Activated CD4-positive, alpha-beta T cell treated with anti-CD3 and anti-CD28 coated beads, Interleukin-2, amount 50 U/mL, for 48 hours (primary cell): ENCODE results near the gene ARG1.

Source experiments
- DNase-seq, 2 experiments: peaks; one replicate each; pipeline ENCODE4 v3.0.0-alpha.2; 2020

ARG1 gene

GRCh38 chr6:131587909-131588308 is 14.9 kb downstream of the ARG1 start:
- no peak for DNase-seq

- no peak for DNase-seq
Measured at GRCh38 chr6:131588643-131589042, 15.6 kb downstream of the ARG1 start.

DNA sequence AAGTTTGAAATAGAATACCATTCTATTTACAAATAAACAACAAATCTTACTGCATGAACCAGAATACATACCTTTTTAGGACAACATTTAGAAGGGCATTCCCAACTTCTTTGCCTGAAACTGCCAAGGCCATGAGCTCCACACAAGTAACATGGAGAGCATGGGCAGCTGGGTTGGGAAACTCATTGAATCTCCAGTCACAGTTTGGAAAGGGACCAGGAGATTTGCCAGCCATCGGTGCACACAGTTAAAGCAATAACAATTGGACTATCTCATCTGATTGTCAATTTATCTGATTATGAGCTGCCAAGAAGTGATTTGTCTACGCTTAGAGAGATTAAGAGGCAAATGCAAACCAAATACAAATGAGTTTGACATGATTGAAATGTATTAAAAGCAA is 19.9 kb downstream of the ARG1 start:
- no peak for DNase-seq

GRCh38 chr6:131594074-131594473 is 21.0 kb downstream of the ARG1 start:
- no peak for DNase-seq

DNA sequence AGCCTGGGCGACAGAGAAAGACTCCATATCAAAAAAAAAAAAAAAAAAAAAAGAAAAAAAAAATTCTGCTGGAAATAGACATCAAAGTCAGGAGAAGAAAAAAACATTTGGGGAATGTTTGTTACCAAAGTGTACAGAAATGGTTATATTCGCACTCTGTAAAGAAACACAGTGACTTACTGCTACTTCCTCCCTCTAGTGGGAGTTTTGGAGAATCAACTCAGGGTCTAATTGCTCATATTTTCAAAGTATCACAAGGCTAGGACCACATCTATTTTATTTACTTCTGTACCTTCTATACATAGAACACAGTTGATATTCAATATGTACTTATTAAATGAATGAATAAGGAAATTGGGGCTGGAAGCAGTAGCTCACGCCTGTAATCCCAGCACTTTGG is 24.4 kb downstream of the ARG1 start:
- no peak for DNase-seq

GRCh38 chr6:131600716-131601115 is 27.7 kb downstream of the ARG1 start:
- DNase-seq = no peak

- DNase-seq = no peak
Measured at GRCh38 chr6:131602781-131603312, 29.8 kb downstream of the ARG1 start.

DNA sequence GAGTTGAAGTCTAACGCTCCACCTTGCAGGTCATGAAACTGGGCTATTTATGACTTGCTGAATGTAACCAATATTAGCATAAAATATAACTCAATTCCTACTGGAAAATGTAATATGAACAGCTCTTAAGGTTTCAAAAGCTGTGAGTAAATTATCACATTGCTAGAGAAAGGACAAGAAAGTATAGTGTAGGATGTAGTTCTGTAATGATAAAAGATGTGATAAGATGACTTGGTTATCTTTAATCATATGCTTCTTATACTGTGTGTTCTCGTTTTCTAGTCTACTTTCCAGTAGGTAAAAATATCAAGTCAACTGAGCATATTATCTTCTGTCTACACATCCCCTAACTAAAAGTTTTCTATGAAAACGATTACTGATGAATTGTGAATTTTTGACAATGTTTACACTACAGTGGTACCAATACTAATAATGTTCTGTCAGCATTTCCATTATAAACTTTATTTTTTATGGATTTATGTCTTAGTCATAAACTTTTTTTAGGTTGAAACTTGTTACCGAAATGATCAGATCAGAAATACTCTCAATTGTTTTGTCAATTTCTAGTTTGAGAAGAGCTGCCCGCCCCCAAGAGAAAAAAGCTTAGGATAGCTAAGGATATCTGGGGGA is 40.4 kb downstream of the ARG1 start:
- no peak for DNase-seq

DNA sequence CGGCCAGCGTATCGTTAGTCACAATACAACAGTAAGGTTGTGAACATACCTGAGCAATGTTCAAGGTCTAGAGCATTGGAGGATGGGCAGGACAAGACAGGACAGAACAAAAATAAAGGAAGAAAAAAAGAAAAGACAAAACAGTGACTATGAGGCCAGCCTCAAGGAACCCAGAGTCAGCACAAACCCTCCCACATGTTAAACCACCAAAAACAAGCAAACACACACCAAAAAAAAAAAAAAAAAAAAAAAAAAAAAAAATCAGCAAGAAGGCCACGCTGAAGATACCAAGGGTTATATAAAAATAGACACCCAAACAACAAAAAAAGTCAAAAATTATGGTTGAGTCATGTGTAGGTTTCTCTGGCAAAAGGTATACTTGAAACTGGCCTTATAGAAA is 42.2 kb downstream of the ARG1 start:
- no peak for DNase-seq

DNA sequence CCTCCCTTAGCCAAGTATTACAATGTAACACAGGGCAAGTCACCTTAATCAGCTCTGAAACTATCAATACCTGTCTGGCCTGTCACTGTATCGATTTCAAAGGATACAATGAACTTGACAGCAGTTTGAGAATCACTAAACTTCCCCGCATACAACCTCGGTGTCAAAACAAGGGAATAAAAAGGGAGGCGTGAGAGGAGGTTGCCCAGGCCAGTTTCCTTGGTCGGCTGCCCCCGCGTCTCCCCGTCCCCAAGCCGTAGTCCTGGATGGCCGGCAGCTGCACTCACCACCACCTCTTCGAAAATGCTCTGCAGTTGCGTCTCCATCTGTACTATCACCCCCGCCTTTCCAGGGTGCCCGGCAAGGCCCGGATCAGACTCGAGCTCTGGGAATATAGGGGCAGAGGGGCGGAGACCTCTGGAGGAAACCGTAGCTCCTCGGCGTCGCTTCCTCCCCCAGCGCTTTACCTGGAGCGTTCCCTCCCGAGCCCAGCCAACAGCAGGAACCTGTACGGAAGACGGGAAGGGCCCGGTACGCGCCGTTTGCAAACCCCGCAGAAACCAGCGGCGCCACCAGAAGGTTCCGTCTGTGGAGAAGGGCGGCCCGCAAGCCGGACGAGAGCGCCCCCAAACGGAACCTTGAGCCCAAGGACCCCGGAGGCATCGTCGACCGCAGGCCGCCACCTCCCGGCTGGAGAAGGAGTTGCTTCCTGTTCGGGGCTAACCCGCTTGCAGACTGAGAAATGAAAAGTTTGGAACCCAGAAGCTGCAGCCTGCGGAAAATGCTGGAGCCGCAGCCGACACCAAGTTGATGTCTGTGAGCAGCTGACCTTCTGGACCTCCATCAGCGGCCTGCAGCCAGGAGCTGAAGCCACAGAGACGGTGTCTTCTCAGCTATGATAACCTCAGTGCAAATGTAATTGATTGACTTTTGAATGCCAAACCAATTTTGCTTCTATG is 55.0 kb downstream of the ARG1 start, which contains the start of gene MED23:
Gene MED23, minus strand, starts transcription at position 519 of the 959 bp plus-strand sequence. Its CDS starts 193 bp downstream, at position 326.
- peak; percentile 97 for DNase-seq

DNA sequence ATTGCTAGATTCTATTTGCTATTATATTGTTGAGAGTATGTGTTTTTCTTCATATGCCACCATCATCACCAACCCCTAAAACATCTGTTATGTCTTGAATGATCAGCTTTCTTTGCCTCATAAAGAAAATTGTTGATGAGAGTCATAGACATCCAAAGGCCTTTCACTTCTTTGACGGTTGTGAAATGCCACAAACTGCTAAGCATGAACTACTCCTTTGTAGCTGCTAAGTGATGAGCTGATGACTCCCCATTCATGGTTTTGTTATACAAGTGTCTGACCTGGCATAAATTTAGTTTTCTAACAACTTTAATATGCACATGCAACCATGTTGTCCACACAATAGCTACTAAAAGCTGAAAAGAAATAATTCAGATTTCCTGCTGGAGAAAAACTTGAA is 55.7 kb downstream of the ARG1 start:
- DNase-seq = no peak

- DNase-seq = no peak
Measured at GRCh38 chr6:131629651-131630050, 56.6 kb downstream of the ARG1 start.

- no peak for DNase-seq
Measured at GRCh38 chr6:131631625-131632289, 58.7 kb downstream of the ARG1 start.
